Stomach smooth muscle (tissue), 2 donors: ENCODE results near the gene TGFBR1.
A peak's percentile ranks its signal among the peaks of the same experiment; 100 is the strongest.

Experiments
- H3K27ac ChIP-seq: one replicate; pipeline ENCODE4 v1.7.0; 2013; ENCODE audit warnings: mild to moderate bottlenecking, low read length, inconsistent platforms
- H3K27me3 ChIP-seq, 2 donors: one replicate each; pipeline ENCODE4 v1.7.0; 2013; ENCODE audit warnings: low read length in 2 of 2; ENCODE audit not compliant: insufficient read depth in 2 of 2, control insufficient read depth in 1 of 2
- H3K36me3 ChIP-seq, 2 donors: one replicate each; pipeline ENCODE4 v1.7.0; 2013; ENCODE audit warnings: low read length in 2 of 2; ENCODE audit not compliant: control insufficient read depth in 2 of 2, insufficient read depth in 2 of 2
- H3K4me1 ChIP-seq: one replicate; pipeline ENCODE4 v1.7.0; 2013; ENCODE audit warnings: low read length; ENCODE audit not compliant: control insufficient read depth, insufficient read depth
- H3K4me3 ChIP-seq, 2 donors: one replicate each; pipeline ENCODE4 v1.7.0; 2013; ENCODE audit warnings: low read length in 2 of 2
- H3K9ac ChIP-seq, 2 donors: one replicate each; pipeline ENCODE4 v1.7.0; 2013; ENCODE audit warnings: low read length in 2 of 2, mild to moderate bottlenecking in 1 of 2
- H3K9me3 ChIP-seq, 2 donors: one replicate each; pipeline ENCODE4 v1.7.0; 2013; ENCODE audit warnings: low read length in 2 of 2; ENCODE audit not compliant: control insufficient read depth in 2 of 2
- donor health status: healthy.
- donor health status: Pancreatic carcinoma.

TGFBR1 gene

DNA sequence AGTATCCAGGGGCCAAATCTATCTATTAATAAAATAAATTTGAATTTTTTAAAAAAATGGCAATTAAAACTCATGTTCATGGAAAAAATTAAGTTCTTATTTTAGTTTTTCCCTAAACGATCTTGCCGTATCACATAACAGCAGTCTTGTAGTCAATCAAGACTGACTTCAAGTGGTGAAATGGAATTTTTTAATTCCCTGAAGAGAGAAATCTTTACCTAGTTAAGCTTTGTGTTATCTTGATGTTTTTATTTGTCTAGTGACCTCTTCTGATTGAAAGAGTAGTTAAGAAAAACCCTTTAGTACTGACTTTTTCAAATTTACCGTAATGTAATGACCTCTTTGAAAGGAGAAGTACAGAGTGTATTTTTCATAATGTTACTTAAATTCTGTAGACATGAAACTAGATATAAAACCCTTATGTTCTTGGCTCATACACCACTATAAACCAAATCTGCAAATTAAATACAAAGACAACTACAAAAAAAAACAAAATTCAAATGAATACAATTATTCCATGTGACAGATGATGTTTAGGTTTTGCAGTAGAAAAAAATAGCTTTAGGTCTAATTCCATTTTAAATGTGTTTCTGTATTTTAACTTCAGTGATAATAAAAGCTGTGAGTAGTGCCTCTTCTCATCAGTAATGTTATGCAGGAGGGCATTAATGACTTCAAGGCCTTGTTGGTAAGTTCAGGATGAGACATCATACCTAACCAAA lies 19.8 kb downstream of the TGFBR1 start:
- no peak overlapping the region for H3K4me3 ChIP-seq
- no peaks in the 10 kb centered on the region for H3K36me3 ChIP-seq
- H3K27me3 ChIP-seq = no peaks in the 10 kb centered on the region
- no peaks in the 10 kb centered on the region for H3K9me3 ChIP-seq
- no peak overlapping the region for H3K27ac ChIP-seq
- H3K9ac ChIP-seq = no peak overlapping the region
- H3K4me1 ChIP-seq = peaks cover 2% of the 10 kb centered on the region

DNA sequence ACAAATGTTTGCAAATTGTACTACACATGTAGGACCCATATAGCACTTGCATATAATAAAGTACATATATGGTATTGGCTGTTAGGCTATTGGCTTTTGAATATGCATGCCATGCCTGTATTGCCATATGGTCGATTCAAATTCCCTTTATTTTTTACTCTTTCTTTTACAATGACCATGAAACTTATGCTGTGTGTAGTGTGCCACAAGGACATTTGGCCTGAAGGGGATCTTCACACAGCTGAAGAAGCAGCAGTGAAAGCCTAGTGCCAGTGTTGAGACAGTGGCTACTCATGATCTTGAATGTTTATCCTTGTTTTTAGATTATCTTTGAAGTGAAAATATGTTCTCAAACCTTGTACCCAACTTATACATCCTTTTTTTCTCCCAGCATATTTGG lies 20.5 kb downstream of the TGFBR1 start:
- Histone ChIP-seq H3K27me3 (no peaks in the 10 kb centered on the region), H3K9me3 (no peaks in the 10 kb centered on the region), H3K36me3 (no peaks in the 10 kb centered on the region), H3K27ac (no peak overlapping the region), H3K4me1 (peaks cover 2% of the 10 kb centered on the region), H3K4me3 (no peak overlapping the region), H3K9ac (no peak overlapping the region)

DNA sequence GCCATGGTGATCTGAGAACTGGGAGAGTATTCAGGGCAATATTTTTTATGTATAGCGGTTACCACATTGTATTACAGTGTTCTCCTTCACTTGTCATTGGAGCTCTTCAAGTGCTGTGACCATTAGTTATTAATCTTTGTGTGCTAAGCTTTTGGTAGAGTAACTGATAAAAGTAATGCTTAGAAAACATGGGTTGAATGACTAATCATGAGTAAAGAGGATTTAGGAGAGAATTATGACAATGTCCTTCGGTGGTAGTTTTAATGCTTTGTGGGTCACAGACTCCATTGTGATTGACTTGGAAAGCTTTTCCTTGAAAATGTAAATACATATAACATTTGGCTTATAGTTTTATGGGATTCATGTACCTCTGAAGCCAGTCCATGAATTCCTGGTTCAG lies 21.4 kb downstream of the TGFBR1 start:
- Histone ChIP-seq H3K4me3 (no peak overlapping the region), H3K4me1 (peaks cover 2% of the 10 kb centered on the region), H3K9ac (no peak overlapping the region), H3K9me3 (no peaks in the 10 kb centered on the region), H3K27me3 (no peaks in the 10 kb centered on the region), H3K36me3 (no peaks in the 10 kb centered on the region), H3K27ac (no peak overlapping the region)

DNA sequence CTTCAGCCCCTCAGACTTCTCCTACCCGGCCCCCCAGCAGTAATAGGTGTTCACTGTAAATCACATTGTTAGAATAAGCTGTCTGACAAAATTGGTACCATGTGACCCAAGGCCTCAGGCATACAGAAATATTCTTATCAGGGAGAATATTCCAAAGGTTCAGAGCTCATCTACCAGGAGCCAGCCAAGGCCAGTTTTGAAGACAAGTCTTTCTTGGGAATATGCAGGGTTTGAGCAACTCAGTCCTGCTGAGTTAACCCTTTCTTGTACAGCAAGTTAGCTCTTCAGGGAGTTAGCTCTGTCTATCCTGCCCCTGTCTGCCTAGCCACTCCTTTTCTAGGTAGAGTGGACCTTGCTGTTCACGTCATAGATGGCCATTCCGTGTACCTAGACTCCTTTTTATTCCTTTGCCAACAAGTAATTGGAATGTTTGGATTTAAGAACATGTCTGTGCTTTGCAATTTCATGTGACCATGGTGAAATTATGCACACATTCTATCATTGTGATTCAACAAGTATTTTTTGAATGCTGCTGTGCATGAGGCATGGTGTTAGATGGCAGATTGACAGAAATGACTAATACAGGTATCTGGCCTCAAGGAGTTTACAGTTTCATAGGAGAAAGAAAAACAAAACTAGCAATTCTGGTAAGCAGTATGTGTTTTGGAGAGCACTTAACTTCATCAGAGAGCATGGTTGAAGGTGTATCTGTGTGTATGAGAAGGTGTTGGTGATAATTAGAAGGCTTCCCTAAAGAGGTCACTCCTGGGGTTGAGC lies 22.6 kb downstream of the TGFBR1 start:
- Histone ChIP-seq H3K9ac (no peak overlapping the region), H3K27ac (no peak overlapping the region), H3K27me3 (no peaks in the 10 kb centered on the region), H3K4me1 (peaks cover 2% of the 10 kb centered on the region), H3K4me3 (no peak overlapping the region), H3K36me3 (peaks cover 0 to 4% of the 10 kb centered on the region in 2 donors), H3K9me3 (no peaks in the 10 kb centered on the region)

DNA sequence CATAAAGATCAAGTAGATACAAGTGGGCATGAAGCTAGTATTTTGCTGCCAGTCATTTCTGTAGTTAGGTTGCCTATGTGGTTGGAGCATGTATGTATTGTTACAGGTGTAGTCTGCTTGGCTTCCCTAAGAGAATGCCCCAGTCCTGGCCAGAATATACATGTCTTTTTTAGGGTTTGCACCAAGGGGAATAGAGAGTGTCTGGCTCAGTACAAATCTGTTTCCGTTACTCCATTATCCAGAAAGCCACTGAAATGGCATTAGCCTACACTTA lies 23.2 kb downstream of the TGFBR1 start:
- H3K4me1 ChIP-seq = peaks cover 2% of the 10 kb centered on the region
- H3K4me3 ChIP-seq = no peak overlapping the region
- H3K27ac ChIP-seq = no peak overlapping the region
- peaks cover 0 to 4% of the 10 kb centered on the region in 2 donors for H3K36me3 ChIP-seq
- no peaks in the 10 kb centered on the region for H3K27me3 ChIP-seq
- H3K9me3 ChIP-seq = no peaks in the 10 kb centered on the region
- no peak overlapping the region for H3K9ac ChIP-seq

DNA sequence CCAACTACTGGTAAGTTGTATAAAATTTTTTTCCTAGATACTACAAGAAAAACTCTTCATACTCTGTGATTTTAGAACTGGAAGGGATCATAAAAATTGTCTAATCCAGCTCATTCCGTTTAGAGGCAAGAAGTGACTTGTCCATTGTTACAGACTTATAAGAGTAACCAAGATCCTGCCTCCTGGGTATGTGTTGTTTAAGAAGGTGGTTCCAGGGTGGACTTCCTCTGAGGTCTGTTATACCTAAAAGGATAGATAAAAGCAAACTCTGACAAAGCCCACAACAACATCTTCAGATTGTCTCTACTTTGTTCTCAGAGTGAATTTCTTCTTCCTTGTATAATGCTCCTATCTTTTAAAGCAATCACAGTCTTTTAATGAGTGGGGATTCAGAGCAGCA lies 24.2 kb downstream of the TGFBR1 start:
- H3K36me3 ChIP-seq = peaks cover 0 to 4% of the 10 kb centered on the region in 2 donors
- H3K9ac ChIP-seq = no peak overlapping the region
- H3K27me3 ChIP-seq = no peaks in the 10 kb centered on the region
- peaks cover 4% of the 10 kb centered on the region for H3K4me1 ChIP-seq
- H3K4me3 ChIP-seq = no peak overlapping the region
- H3K27ac ChIP-seq = no peak overlapping the region
- H3K9me3 ChIP-seq = no peaks in the 10 kb centered on the region

DNA sequence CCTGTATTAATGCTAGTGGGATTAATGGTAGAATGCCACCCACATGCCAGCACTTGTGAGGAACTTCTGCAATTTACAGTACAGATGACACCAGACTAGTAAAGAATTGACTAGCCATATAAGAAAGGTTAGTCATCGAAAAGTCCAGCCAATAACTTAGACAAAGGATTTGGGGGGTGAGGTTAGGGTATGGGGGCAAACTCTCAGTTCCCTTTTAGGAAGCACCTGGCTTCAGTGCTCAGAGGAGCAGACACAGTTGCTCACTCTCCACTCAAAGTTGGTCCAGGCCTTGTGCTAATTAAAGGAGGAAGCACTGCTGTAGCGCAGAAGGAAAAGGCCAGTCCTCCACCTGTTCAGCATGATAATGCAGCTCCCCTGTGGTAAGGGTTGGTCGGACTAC lies 25.2 kb downstream of the TGFBR1 start:
- peaks cover 0 to 4% of the 10 kb centered on the region in 2 donors for H3K36me3 ChIP-seq
- H3K27me3 ChIP-seq = no peaks in the 10 kb centered on the region
- H3K4me1 ChIP-seq = peaks cover 6% of the 10 kb centered on the region
- H3K4me3 ChIP-seq = no peak overlapping the region
- H3K27ac ChIP-seq = no peak overlapping the region
- H3K9me3 ChIP-seq = no peaks in the 10 kb centered on the region
- H3K9ac ChIP-seq = no peak overlapping the region

DNA sequence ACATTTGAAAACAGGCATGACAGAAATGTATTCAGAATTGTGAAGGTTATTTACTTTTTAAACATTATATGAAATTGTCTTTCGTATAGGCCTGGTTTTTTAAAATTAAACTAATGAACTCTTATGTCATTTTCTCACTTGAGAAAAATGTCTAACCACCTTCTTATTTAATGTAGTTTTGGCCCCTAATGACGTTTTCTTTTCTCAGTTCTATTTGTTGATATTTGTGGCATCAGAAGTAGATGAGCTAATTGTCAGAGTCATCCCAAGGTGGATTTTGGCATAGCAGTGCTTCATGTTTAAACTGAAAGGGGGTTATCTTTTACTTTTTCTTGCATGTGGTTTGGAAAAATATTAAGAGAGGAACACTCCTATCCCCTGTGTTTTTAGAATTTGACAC lies 28.2 kb downstream of the TGFBR1 start:
- Histone ChIP-seq H3K4me1 (peaks cover 7% of the 10 kb centered on the region), H3K9me3 (no peaks in the 10 kb centered on the region), H3K9ac (no peak overlapping the region), H3K4me3 (no peak overlapping the region), H3K27me3 (no peaks in the 10 kb centered on the region), H3K27ac (no peak overlapping the region), H3K36me3 (peaks cover 0 to 4% of the 10 kb centered on the region in 2 donors)

DNA sequence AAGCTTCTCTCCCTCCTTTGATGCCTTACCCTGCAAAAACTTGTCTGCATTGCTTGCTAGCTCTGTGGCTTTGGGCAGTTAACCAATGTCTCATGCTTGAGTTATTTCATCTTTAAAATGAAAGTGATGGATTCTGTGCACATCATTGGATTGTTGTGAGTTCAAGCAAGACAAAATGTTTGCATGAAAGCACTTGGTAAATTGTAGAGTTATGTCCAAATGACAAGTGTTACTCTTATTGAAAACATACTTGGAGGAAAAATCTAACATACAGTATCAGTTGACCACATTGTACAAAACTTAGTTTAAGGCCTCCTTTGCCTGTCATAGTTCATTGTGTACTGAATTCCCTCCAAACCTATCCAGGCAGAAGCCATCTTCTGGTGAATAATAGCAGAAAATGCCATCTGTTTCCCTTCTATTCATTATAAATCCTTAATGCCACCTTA lies 30.0 kb downstream of the TGFBR1 start:
- peaks cover 7% of the 10 kb centered on the region for H3K4me1 ChIP-seq
- H3K27ac ChIP-seq = peak overlapping the region; percentile 12

DNA sequence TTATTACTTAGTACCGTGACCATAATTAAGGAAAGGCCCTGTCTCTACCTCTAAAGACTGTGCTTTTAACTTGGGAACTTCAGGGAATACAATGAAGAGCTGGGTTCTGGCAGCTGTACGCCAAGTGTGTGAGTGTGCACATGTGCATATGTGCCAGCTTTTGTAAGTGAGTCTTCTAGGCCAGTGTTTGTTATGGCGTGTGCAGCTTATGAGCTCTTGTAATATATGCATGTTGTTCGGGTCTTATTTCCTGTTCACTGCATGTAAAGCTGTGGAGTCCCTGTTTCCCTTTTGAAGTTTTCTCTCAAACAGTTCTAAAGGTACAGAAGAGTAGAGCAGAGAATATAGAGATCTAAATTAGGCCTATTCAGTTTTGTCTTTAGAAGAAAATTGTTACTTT lies 30.5 kb downstream of the TGFBR1 start:
- Histone ChIP-seq H3K9me3 (no peaks in the 10 kb centered on the region), H3K36me3 (peaks cover 0 to 6% of the 10 kb centered on the region in 2 donors), H3K9ac (no peak overlapping the region), H3K4me3 (no peak overlapping the region), H3K27ac (peak overlapping the region; percentile 12), H3K4me1 (peaks cover 7% of the 10 kb centered on the region), H3K27me3 (no peaks in the 10 kb centered on the region)

More for the DNA sequence above, 30.0 kb downstream of the TGFBR1 start:
- Histone ChIP-seq H3K9me3 (no peaks in the 10 kb centered on the region), H3K9ac (no peak overlapping the region), H3K27me3 (no peaks in the 10 kb centered on the region), H3K36me3 (peaks cover 0 to 6% of the 10 kb centered on the region in 2 donors), H3K4me3 (no peak overlapping the region)

DNA sequence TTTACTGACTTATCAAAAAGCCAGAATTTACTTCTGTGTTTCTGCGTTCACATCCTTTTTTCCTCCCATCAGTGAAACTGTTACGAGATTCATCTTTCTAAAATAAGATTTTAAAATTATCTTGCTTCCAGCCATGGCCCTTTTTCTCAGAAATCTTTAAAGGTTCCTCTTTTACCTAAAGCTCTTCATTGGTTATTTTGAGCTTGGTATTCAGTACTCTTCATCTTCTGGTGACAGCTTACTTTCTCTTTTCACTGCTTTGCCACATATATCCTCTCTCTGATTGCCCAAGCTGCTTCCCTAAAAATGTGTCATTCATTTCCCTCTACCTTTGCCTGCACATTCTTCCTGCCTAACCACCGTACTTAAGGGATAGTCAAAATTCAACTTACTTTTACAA lies 32.3 kb downstream of the TGFBR1 start:
- no peak overlapping the region for H3K4me3 ChIP-seq
- peaks cover 0 to 5% of the 10 kb centered on the region in 2 donors for H3K36me3 ChIP-seq
- no peak overlapping the region for H3K9ac ChIP-seq
- peaks cover 11% of the 10 kb centered on the region for H3K4me1 ChIP-seq
- H3K27me3 ChIP-seq = no peaks in the 10 kb centered on the region
- no peaks in the 10 kb centered on the region for H3K9me3 ChIP-seq
- no peak overlapping the region for H3K27ac ChIP-seq
